Measurements from ENCODE around the gene POGLUT2. TPM values are rescaled to one million over a fixed set of nuclear protein-coding genes. Genes with fewer than 3 reads are reported as not detected.
A peak's percentile ranks its signal among the peaks of the same experiment; 100 is the strongest.

Gene POGLUT2
- total and polyA plus RNA-seq, 2 experiments from 2014 or later, result 14.6 to 17.5 TPM

DNA sequence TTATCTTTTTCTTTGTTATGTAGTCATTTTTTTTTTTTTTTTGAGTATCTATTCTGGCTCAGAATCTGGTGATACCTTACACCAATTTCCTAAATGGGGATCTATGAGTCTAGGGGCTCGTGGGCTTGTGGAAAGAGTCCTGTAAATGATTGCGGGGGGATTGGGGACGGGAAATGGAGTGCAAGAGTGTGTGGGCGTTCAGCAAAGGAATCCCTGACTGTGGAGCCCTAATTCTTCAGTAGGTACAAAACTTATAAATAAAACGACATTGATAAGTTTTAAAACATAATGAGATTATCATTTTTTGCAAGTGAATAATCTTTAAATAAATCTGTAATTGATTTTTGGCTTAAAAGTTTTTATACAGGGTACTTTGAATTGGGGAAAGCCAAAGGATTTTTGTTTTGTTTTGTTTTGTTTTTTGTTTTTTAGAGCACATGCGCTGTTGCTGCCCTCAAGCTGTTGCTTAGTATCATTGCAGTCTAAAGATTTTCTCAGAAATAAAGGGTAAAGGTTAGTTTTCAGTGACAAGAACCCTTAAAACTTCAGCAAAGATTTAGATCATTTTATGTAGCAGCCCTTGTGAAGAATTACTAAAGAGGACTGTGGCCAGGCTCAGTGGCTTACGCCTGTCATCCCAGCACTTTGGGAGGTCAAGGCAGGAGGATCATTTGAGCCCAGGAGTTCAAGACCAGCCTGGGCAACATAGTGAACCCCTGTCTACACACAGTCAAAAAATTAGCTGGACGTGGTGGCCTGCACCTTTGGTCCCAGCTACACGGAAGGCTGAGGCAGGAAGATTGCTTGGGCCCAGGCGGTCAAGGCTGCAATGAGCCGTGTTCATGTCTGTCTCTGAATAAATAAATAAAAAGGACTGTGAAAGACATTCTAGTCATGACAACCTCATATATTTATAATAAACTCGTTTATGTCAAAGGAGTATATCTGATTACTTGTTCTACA lies 48.8 kb upstream of the POGLUT2 start:
- Histone ChIP-seq H3K4me1 (ENCODE audit: insufficient read depth) (peaks cover 4% of the 10 kb centered on the region; the same call in 1 of the 2 replicates), H2AFZ (no peak overlapping the region), H3F3A (replicated peaks; ENCODE audit: low read depth) (no peaks in the 10 kb centered on the region), H3K9me2 (ENCODE audit: insufficient read depth) (no peaks in the 10 kb centered on the region), H3K4me2 (peak overlapping the region; percentile 89), H3K36me3 (ENCODE audit: insufficient read depth) (no peaks in the 10 kb centered on the region), H4K20me1 (replicated peaks; ENCODE audit: insufficient read depth) (no peaks in the 10 kb centered on the region), H3K4me3 (peak overlapping the region; percentile 89), H3K27me3 (ENCODE audit: insufficient read depth) (no peaks in the 10 kb centered on the region), H3K79me2 (replicated peaks; ENCODE audit: insufficient read depth) (peaks cover 25% of the 10 kb centered on the region), H3K27ac (ENCODE audit: low read depth) (no peak overlapping the region)
- Mint-ChIP-seq H3K9me3 (no peaks in the 10 kb centered on the region), H3K36me3 (ENCODE audit: low read depth) (no peaks in the 10 kb centered on the region), H3K27ac (peak overlapping the region; percentile 88), H3K27me3 (ENCODE audit: insufficient read depth, low read depth, poor library complexity) (peaks cover 16% of the 10 kb centered on the region), H3K4me3 (peak overlapping the region; percentile 98), H3K4me1 (peaks cover 11% of the 10 kb centered on the region)
- DNase-seq (ENCODE audit: low spot score) (peak; percentile 59), ATAC-seq (no peak)
- TF ChIP-seq CREB1 (CRISPR knock-in tag; IDR thresholded peaks at IDR 0.05; ENCODE audit: low read depth), result no peak
- TF ChIP-seq CTCF (conservative IDR thresholded peaks at IDR 0.05; ENCODE audit: low read depth in 2 of 2), result peak; percentile 67 to 85
- no peak for TF ChIP-seq STAT1 (IDR thresholded peaks at IDR 0.05; ENCODE audit: unreplicated experiment)
- no peak for TF ChIP-seq JUNB (IDR thresholded peaks at IDR 0.05; ENCODE audit: unreplicated experiment)

- H3K4me2 ChIP-seq, result peak overlapping the region; percentile 89
- H3K4me3 Mint-ChIP-seq, result peak overlapping the region; percentile 98
- H3K27me3 Mint-ChIP-seq (ENCODE audit: insufficient read depth, low read depth, poor library complexity), result peaks cover 16% of the 10 kb centered on the region
- peak overlapping the region; percentile 89 for H3K4me3 ChIP-seq
- peaks cover 25% of the 10 kb centered on the region for H3K79me2 ChIP-seq (replicated peaks; ENCODE audit: insufficient read depth)
- no peaks in the 10 kb centered on the region for H3K36me3 Mint-ChIP-seq (ENCODE audit: low read depth)
- H3K27ac Mint-ChIP-seq, result peak overlapping the region; percentile 97
- no peaks in the 10 kb centered on the region for H3K27me3 ChIP-seq (ENCODE audit: insufficient read depth)
- no peaks in the 10 kb centered on the region for H3F3A ChIP-seq (replicated peaks; ENCODE audit: low read depth)
- peaks cover 4% of the 10 kb centered on the region; the same call in 1 of the 2 replicates for H3K4me1 ChIP-seq (ENCODE audit: insufficient read depth)
- no peaks in the 10 kb centered on the region for H4K20me1 ChIP-seq (replicated peaks; ENCODE audit: insufficient read depth)
- peaks cover 11% of the 10 kb centered on the region for H3K4me1 Mint-ChIP-seq
- peak; percentile 36 for DNase-seq (ENCODE audit: low spot score)
- no peaks in the 10 kb centered on the region for H3K9me3 Mint-ChIP-seq
- ATAC-seq, result peak; percentile 46
- peak overlapping the region; percentile 75 for H2AFZ ChIP-seq
- H3K36me3 ChIP-seq (ENCODE audit: insufficient read depth), result no peaks in the 10 kb centered on the region
- peak overlapping the region; percentile 67 for H3K27ac ChIP-seq (ENCODE audit: low read depth)
- H3K9me2 ChIP-seq (ENCODE audit: insufficient read depth), result no peaks in the 10 kb centered on the region
- TF ChIP-seq CREB1 (CRISPR knock-in tag; IDR thresholded peaks at IDR 0.05; ENCODE audit: low read depth), result no peak
- TF ChIP-seq STAT1 (IDR thresholded peaks at IDR 0.05; ENCODE audit: unreplicated experiment), result no peak
- TF ChIP-seq ZNF331 (CRISPR knock-in tag; IDR thresholded peaks at IDR 0.05; ENCODE audit: low read depth), result no peak
- TF ChIP-seq ZNF462 (CRISPR knock-in tag; IDR thresholded peaks at IDR 0.05), result no peak
- TF ChIP-seq EZH2phosphoT487 (IDR thresholded peaks at IDR 0.05; ENCODE audit: unreplicated experiment), result no peak
- no peak for TF ChIP-seq NANOG (IDR thresholded peaks at IDR 0.05; ENCODE audit: borderline replicate concordance)
- no peak for TF ChIP-seq ETS1 (IDR thresholded peaks at IDR 0.05)
These were observed 47.7 kb upstream of the POGLUT2 start for GRCh38 chr13:102846261-102847015.

Data from GM23338 (cell line).